Measurements from ENCODE around the gene TMEM94. TPM values are rescaled to one million over a fixed set of nuclear protein-coding genes. Genes with fewer than 3 reads are reported as not detected.

Gene TMEM94
- polyA plus RNA-seq, 2 of the 4 experiments (the other 2 are of a cell fraction): 30.5 to 63.8 TPM

- H3K4me3 ChIP-seq: no peak overlapping the region
- 90% methylated on average over 25 of the region's 25 CpGs for WGBS (ENCODE audit: missing lambda C conversion rate)
- no peak for TF ChIP-seq MYC (IDR thresholded peaks at IDR 0.05; ENCODE audit: borderline replicate concordance, low read length)
- no peak for TF ChIP-seq TP53 (CRISPR knock-in tag; IDR thresholded peaks at IDR 0.05)
- TF ChIP-seq TFCP2L1 (CRISPR knock-in tag; IDR thresholded peaks at IDR 0.05): no peak
- no peak for TF ChIP-seq CEBPB (IDR thresholded peaks at IDR 0.05)
- no peak for TF ChIP-seq FOXS1 (CRISPR knock-in tag; IDR thresholded peaks at IDR 0.05)
- no peak for TF ChIP-seq USF2 (IDR thresholded peaks at IDR 0.05)
- DNase-seq (ENCODE audit: low read depth in 1 of 2, low spot score in 1 of 2) (no peak), ATAC-seq (no peak), FAIRE-seq (no peak)
- H3K4me1 ChIP-seq: no peaks in the 10 kb centered on the region
- no peak overlapping the region for H3K4me2 ChIP-seq
- no peak overlapping the region for H3K27ac ChIP-seq
- ChIA-PET CTCF (interaction anchor here (0.6 to 6.4 kb wide), 26 partner anchors 9 to 389 kb away, joined by 3 to 55 read pairs (median 6); partner anchors contain the start of genes SMIM5 and TSEN54), POLR2A (interaction anchor here (0.6 to 1.1 kb wide), 2 partner anchors 13 to 413 kb away, joined by 3 to 9 read pairs; partner anchors contain the start of gene TSEN54)
- no peaks in the 10 kb centered on the region for H3K9me3 ChIP-seq
These were observed 46.4 kb downstream of the TMEM94 start for GRCh38 chr17:75502721-75503329.

- FAIRE-seq: no peak
- Histone ChIP-seq H3K4me3 (no peak overlapping the region), H3K4me2 (no peak overlapping the region), H3K9me3 (no peaks in the 10 kb centered on the region), H3K4me1 (peaks cover 5% of the 10 kb centered on the region), H3K27ac (no peak overlapping the region)
- 86% methylated on average over 14 of the region's 23 CpGs for WGBS (ENCODE audit: missing lambda C conversion rate)
- no peak for ATAC-seq
- no peak for DNase-seq (ENCODE audit: low read depth in 1 of 2, low spot score in 1 of 2)
- POLR2A ChIA-PET: interaction anchor here (1.1 kb wide), 1 partner anchor 13 kb away, joined by 3 read pairs; the partner anchor contains the start of gene TSEN54
- CTCF ChIA-PET: interaction anchor here (0.7 to 6.4 kb wide), 28 partner anchors 10 to 389 kb away, joined by 3 to 55 read pairs (median 6); partner anchors contain the start of genes LLGL2, SMIM5 and TSEN54
- TF ChIP-seq CBX8 (IDR thresholded peaks at IDR 0.05) (no peak), ATOH8 (CRISPR knock-in tag; IDR thresholded peaks at IDR 0.05; ENCODE audit: low read depth) (no peak), CEBPB (IDR thresholded peaks at IDR 0.05) (no peak), ZC3H11A (IDR thresholded peaks at IDR 0.05) (no peak), HEYL (CRISPR knock-in tag; IDR thresholded peaks at IDR 0.05) (no peak), HOXB5 (CRISPR knock-in tag; IDR thresholded peaks at IDR 0.05) (no peak), ELK1 (IDR thresholded peaks at IDR 0.05; ENCODE audit: low read depth, low read length) (no peak), JUNB (IDR thresholded peaks at IDR 0.05) (no peak), HOXA7 (CRISPR knock-in tag; IDR thresholded peaks at IDR 0.05) (no peak), EHMT2 (IDR thresholded peaks at IDR 0.05; ENCODE audit: low read depth) (no peak), NFE2L2 (conservative IDR thresholded peaks at IDR 0.05; ENCODE audit: low read length) (no peak), SREBF2 (IDR thresholded peaks at IDR 0.05) (no peak), HOXB13 (CRISPR knock-in tag; IDR thresholded peaks at IDR 0.05; ENCODE audit: low read depth) (no peak), TP53 (CRISPR knock-in tag; IDR thresholded peaks at IDR 0.05) (no peak), NR3C1 (IDR thresholded peaks at IDR 0.05) (no peak), CBX2 (IDR thresholded peaks at IDR 0.05; ENCODE audit: borderline replicate concordance, low read depth) (no peak), RFX5 (IDR thresholded peaks at IDR 0.05) (no peak), USF2 (IDR thresholded peaks at IDR 0.05) (no peak), EHF (CRISPR knock-in tag; IDR thresholded peaks at IDR 0.05) (no peak), ZFP36 (IDR thresholded peaks at IDR 0.05; ENCODE audit: borderline replicate concordance, partially characterized antibody) (no peak)
These were observed 47.0 kb downstream of the TMEM94 start for GRCh38 chr17:75503337-75503950.

Data from A549 (cell line).